HepG2 (cell line): ENCODE data around the gene DNAJC11. TPM values are rescaled to one million over a fixed set of nuclear protein-coding genes. Genes with fewer than 3 reads are reported as not detected.

Experiments used
- ARID5B ChIP-seq: IDR thresholded peaks from 2 replicates; pipeline ENCODE4 v1.4.0; 2020; ENCODE audit warnings: mild to moderate bottlenecking, missing genetic modification reagents
- CAMTA2 ChIP-seq: sonication (generic); formaldehyde crosslinking; IDR thresholded peaks from 2 replicates; pipeline ENCODE4 v1.4.0; 2020; ENCODE audit warnings: mild to moderate bottlenecking, missing genetic modification reagents, borderline replicate concordance
- CREM ChIP-seq, 2 experiments: sonication (generic) in 1 of 2; formaldehyde crosslinking in 1 of 2; IDR thresholded peaks; 2 replicates each; pipeline versions ENCODE4 v1.4.0 to v1.6.1; 2016 to 2020; ENCODE audit warnings: antibody characterized with exemption in 1 of 2, mild to moderate bottlenecking in 1 of 2, missing genetic modification reagents in 1 of 2
- EP300 ChIP-seq, 3 experiments: sonication (generic) in 1 of 3; formaldehyde crosslinking in 1 of 3; IDR thresholded peaks; 2 replicates each; pipeline versions ENCODE4 v1.5.1 to v1.6.1; 2011 to 2020; ENCODE audit warnings: low read depth in 2 of 3, low read length in 2 of 3, borderline replicate concordance in 1 of 3, improper control_type of control experiment in 1 of 3, mild to moderate bottlenecking in 1 of 3, missing genetic modification reagents in 1 of 3, moderate library complexity in 1 of 3
- GLMP ChIP-seq: sonication (generic); formaldehyde crosslinking; IDR thresholded peaks from 2 replicates; pipeline ENCODE4 v1.9.0; 2021; ENCODE audit warnings: missing genetic modification reagents, mild to moderate bottlenecking, borderline replicate concordance
- KDM1A ChIP-seq: IDR thresholded peaks from 2 replicates; pipeline ENCODE4 v1.6.1; 2016; ENCODE audit warnings: missing compliant biosample characterization
- MAFF ChIP-seq: IDR thresholded peaks from 2 replicates; pipeline ENCODE4 v1.6.1; 2011; ENCODE audit warnings: low read depth, low read length, improper control_type of control experiment
- ZBTB42 ChIP-seq: sonication (generic); formaldehyde crosslinking; IDR thresholded peaks from 2 replicates; pipeline ENCODE4 v1.5.0; 2020; ENCODE audit warnings: mild to moderate bottlenecking, missing genetic modification reagents
- ZEB1 ChIP-seq: IDR thresholded peaks from 2 replicates; pipeline ENCODE4 v1.6.1; 2012; ENCODE audit warnings: mild to moderate bottlenecking, low read depth, inconsistent platforms; ENCODE audit not compliant: insufficient replicate concordance
- ZKSCAN1 ChIP-seq: fragments of 150-350 bp; IDR thresholded peaks from 2 replicates; pipeline ENCODE4 v1.6.1; 2014; ENCODE audit warnings: low read length
- ZNF121 ChIP-seq: sonication (generic); formaldehyde crosslinking; IDR thresholded peaks from 2 replicates; pipeline ENCODE4 v1.5.0; 2020; ENCODE audit warnings: mild to moderate bottlenecking, missing genetic modification reagents
- ZNF451 ChIP-seq: sonication (generic); formaldehyde crosslinking; IDR thresholded peaks from 2 replicates; pipeline ENCODE4 v1.5.0; 2020; ENCODE audit warnings: mild to moderate bottlenecking, missing genetic modification reagents
- ZNF746 ChIP-seq: sonication (generic); formaldehyde crosslinking; IDR thresholded peaks from 2 replicates; pipeline ENCODE4 v1.8.0; 2022; ENCODE audit warnings: mild to moderate bottlenecking, missing genetic modification reagents
- ZNF747 ChIP-seq: sonication (generic); formaldehyde crosslinking; IDR thresholded peaks from 2 replicates; pipeline ENCODE4 v1.8.1; 2023; ENCODE audit warnings: missing genetic modification reagents, mild to moderate bottlenecking, borderline replicate concordance
- ZNF878 ChIP-seq: sonication (generic); formaldehyde crosslinking; IDR thresholded peaks from 2 replicates; pipeline ENCODE4 v1.8.1; 2023; ENCODE audit warnings: mild to moderate bottlenecking, missing genetic modification reagents, moderate library complexity
- polyA plus RNA-seq, 8 experiments: library from polyadenylated mRNA; depleted of rRNA in 3 of 8; stranded (reverse) in 7 of 8; unstranded in 1 of 8; fragments of >200 nt; fragmentation: Illumina TruSeq in 4 of 8; extraction: Trizol in 4 of 8; gene quantifications; 2 replicates each; pipeline versions ENCODE4 v1.2.1 to v1.2.3, GENCODE V29; 2011 to 2016; ENCODE audit warnings: low read depth in 4 of 8, missing spikeins in 1 of 8, mixed read lengths in 1 of 8; ENCODE audit not compliant: insufficient read depth in 1 of 8
- total RNA-seq, 5 experiments: library from RNA; depleted of rRNA; stranded (reverse); fragments of >200 nt; fragmentation: Illumina TruSeq; extraction: Trizol; gene quantifications; 2 replicates each; pipeline ENCODE4 v1.2.3, GENCODE V29; 2016; ENCODE audit warnings: low read depth in 1 of 5
- TF ChIP-seq, protein P1 (sequence below): sonication (generic); formaldehyde crosslinking; IDR thresholded peaks from 2 replicates; pipeline ENCODE4 v1.4.0; 2020; ENCODE audit warnings: missing genetic modification reagents
- TF ChIP-seq, protein P2 (sequence below): IDR thresholded peaks from 2 replicates; pipeline ENCODE4 v1.6.1; 2018; ENCODE audit warnings: missing genetic modification reagents, mild to moderate bottlenecking, missing compliant biosample characterization
- TF ChIP-seq, protein P3 (sequence below): sonication (generic); formaldehyde crosslinking; IDR thresholded peaks from 2 replicates; pipeline ENCODE4 v1.8.0; 2022; ENCODE audit warnings: mild to moderate bottlenecking, missing genetic modification reagents, moderate library complexity

The DNAJC11 gene
- total and polyA plus RNA-seq, 2 of the 13 experiments (the other 11 are each of a cell fraction or from before 2014, with no cell fraction given) = 25.1 to 47.6 TPM

- TF ChIP-seq ZNF747 (CRISPR knock-in tag) = no peak
- TF ChIP-seq ZNF451 (CRISPR knock-in tag) = no peak
- TF ChIP-seq KDM1A (CRISPR knock-in tag) = no peak
- TF ChIP-seq ARID5B (CRISPR knock-in tag) = peak; percentile 81
- TF ChIP-seq, protein P1, sequence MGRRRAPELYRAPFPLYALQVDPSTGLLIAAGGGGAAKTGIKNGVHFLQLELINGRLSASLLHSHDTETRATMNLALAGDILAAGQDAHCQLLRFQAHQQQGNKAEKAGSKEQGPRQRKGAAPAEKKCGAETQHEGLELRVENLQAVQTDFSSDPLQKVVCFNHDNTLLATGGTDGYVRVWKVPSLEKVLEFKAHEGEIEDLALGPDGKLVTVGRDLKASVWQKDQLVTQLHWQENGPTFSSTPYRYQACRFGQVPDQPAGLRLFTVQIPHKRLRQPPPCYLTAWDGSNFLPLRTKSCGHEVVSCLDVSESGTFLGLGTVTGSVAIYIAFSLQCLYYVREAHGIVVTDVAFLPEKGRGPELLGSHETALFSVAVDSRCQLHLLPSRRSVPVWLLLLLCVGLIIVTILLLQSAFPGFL (CRISPR knock-in tag) = no peak
- peak; percentile 29 for TF ChIP-seq ZEB1
- no peak; the same call in 1 of the 2 replicates for TF ChIP-seq ZNF878 (CRISPR knock-in tag)
- no peak for TF ChIP-seq CREM (IDR thresholded peaks at IDR 0.05)
- no peak for TF ChIP-seq CREM (CRISPR knock-in tag; IDR thresholded peaks at IDR 0.05)
- no peak for TF ChIP-seq GLMP
- no peak for TF ChIP-seq ZKSCAN1
- TF ChIP-seq, protein P2, sequence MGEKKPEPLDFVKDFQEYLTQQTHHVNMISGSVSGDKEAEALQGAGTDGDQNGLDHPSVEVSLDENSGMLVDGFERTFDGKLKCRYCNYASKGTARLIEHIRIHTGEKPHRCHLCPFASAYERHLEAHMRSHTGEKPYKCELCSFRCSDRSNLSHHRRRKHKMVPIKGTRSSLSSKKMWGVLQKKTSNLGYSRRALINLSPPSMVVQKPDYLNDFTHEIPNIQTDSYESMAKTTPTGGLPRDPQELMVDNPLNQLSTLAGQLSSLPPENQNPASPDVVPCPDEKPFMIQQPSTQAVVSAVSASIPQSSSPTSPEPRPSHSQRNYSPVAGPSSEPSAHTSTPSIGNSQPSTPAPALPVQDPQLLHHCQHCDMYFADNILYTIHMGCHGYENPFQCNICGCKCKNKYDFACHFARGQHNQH (CRISPR knock-in tag) = peak; percentile 80
- no peak for TF ChIP-seq ZNF746
- peak in 1 of 2 experiments; percentile 53; a peak in 2 of 4 replicates for TF ChIP-seq EP300 (IDR thresholded peaks at IDR 0.05; ENCODE audit: low read depth in 2 of 2, low read length in 2 of 2)
- peak; percentile 29; the same call in 1 of the 2 replicates for TF ChIP-seq EP300 (CRISPR knock-in tag; IDR thresholded peaks at IDR 0.05; ENCODE audit: borderline replicate concordance)
- 0 out of 2 replicates have a peak, but pooled peaks have one; percentile 5 for TF ChIP-seq ZNF121 (CRISPR knock-in tag)
- 0 out of 2 replicates have a peak, but pooled peaks have one; percentile 6 for TF ChIP-seq CAMTA2
- TF ChIP-seq ZBTB42 (CRISPR knock-in tag) = 0 out of 2 replicates have a peak, but pooled peaks have one; percentile 65
- TF ChIP-seq MAFF = peak; percentile 59
- TF ChIP-seq, protein P3, sequence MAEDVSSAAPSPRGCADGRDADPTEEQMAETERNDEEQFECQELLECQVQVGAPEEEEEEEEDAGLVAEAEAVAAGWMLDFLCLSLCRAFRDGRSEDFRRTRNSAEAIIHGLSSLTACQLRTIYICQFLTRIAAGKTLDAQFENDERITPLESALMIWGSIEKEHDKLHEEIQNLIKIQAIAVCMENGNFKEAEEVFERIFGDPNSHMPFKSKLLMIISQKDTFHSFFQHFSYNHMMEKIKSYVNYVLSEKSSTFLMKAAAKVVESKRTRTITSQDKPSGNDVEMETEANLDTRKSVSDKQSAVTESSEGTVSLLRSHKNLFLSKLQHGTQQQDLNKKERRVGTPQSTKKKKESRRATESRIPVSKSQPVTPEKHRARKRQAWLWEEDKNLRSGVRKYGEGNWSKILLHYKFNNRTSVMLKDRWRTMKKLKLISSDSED = no peak
Measured at GRCh38 chr1:6603915-6604558, 97.6 kb downstream of the DNAJC11 start (continued).
